ENCODE results near the gene KCTD2. TPM values are rescaled to one million over a fixed set of nuclear protein-coding genes. Genes with fewer than 3 reads are reported as not detected.

The KCTD2 gene
- total RNA-seq, 2 donors from 2014 or later, result 24.4 to 104 TPM

GRCh38 chr17:75093548-75094158 lies 46.6 kb downstream of the KCTD2 start:
- Histone ChIP-seq H3K4me1 (replicated peaks) (peaks cover 17% of the 10 kb centered on the region), H3K9me3 (no peaks in the 10 kb centered on the region), H3K4me3 (no peak overlapping the region), H3K36me3 (no peaks in the 10 kb centered on the region), H3K27ac (peak overlapping the region; percentile 70 to 78), H3K27me3 (replicated peaks; ENCODE audit: insufficient read depth) (no peaks in the 10 kb centered on the region)
- intact Hi-C loops (cut with DNase I), result no loop called here
- no peak for DNase-seq (ENCODE audit: low spot score)
- WGBS, result 77% methylated on average over 16 of the region's 18 CpGs
- TF ChIP-seq CTCF (IDR thresholded peaks at IDR 0.05) (no peak), POLR2AphosphoS5 (IDR thresholded peaks at IDR 0.05) (no peak), POLR2A (IDR thresholded peaks at IDR 0.05) (no peak)

GRCh38 chr17:75094871-75095399 lies 47.9 kb downstream of the KCTD2 start:
- H3K9me3 ChIP-seq, result no peaks in the 10 kb centered on the region
- intact Hi-C loops (cut with DNase I), result no loop called here
- DNase-seq (ENCODE audit: low spot score), result no peak
- no peaks in the 10 kb centered on the region for H3K36me3 ChIP-seq
- H3K27me3 ChIP-seq (replicated peaks; ENCODE audit: insufficient read depth), result no peaks in the 10 kb centered on the region
- WGBS, result 81% methylated on average over 14 of the region's 16 CpGs
- H3K27ac ChIP-seq, result no peak overlapping the region
- no peak overlapping the region for H3K4me3 ChIP-seq
- TF ChIP-seq POLR2A (IDR thresholded peaks at IDR 0.05) (no peak), POLR2AphosphoS5 (IDR thresholded peaks at IDR 0.05) (no peak), CTCF (IDR thresholded peaks at IDR 0.05) (no peak)
- peaks cover 17% of the 10 kb centered on the region for H3K4me1 ChIP-seq (replicated peaks)

GRCh38 chr17:75096082-75096625 lies 49.1 kb downstream of the KCTD2 start:
- intact Hi-C loops (cut with DNase I), result no loop called here
- Histone ChIP-seq H3K27ac (peak overlapping the region; percentile 54 to 61), H3K27me3 (replicated peaks; ENCODE audit: insufficient read depth) (no peaks in the 10 kb centered on the region), H3K4me3 (no peak overlapping the region), H3K36me3 (no peaks in the 10 kb centered on the region), H3K9me3 (no peaks in the 10 kb centered on the region), H3K4me1 (replicated peaks) (peaks cover 17% of the 10 kb centered on the region)
- TF ChIP-seq POLR2A (IDR thresholded peaks at IDR 0.05) (peak; percentile 42), POLR2AphosphoS5 (IDR thresholded peaks at IDR 0.05) (peak; percentile 84), CTCF (IDR thresholded peaks at IDR 0.05) (no peak)
- DNase-seq (ENCODE audit: low spot score), result peak; percentile 80
- WGBS, result 41% methylated on average over 14 of the region's 14 CpGs

GRCh38 chr17:75097865-75098264 lies 50.8 kb downstream of the KCTD2 start:
- Histone ChIP-seq H3K9me3 (no peaks in the 10 kb centered on the region), H3K4me3 (no peak overlapping the region), H3K4me1 (replicated peaks) (peaks cover 13% of the 10 kb centered on the region), H3K27me3 (replicated peaks; ENCODE audit: insufficient read depth) (no peaks in the 10 kb centered on the region), H3K27ac (no peak overlapping the region), H3K36me3 (no peaks in the 10 kb centered on the region)
- TF ChIP-seq POLR2AphosphoS5 (IDR thresholded peaks at IDR 0.05) (no peak), CTCF (IDR thresholded peaks at IDR 0.05) (no peak), POLR2A (IDR thresholded peaks at IDR 0.05) (no peak)
- 94% methylated on average over 7 of the region's 7 CpGs for WGBS
- intact Hi-C loops (cut with DNase I), result no loop called here
- no peak for DNase-seq (ENCODE audit: low spot score)

GRCh38 chr17:75098861-75099260 lies 51.8 kb downstream of the KCTD2 start:
- 86% methylated on average over 7 of the region's 7 CpGs for WGBS
- Histone ChIP-seq H3K36me3 (no peaks in the 10 kb centered on the region), H3K9me3 (no peaks in the 10 kb centered on the region), H3K27ac (no peak overlapping the region), H3K27me3 (replicated peaks; ENCODE audit: insufficient read depth) (no peaks in the 10 kb centered on the region), H3K4me1 (replicated peaks) (peaks cover 6% of the 10 kb centered on the region), H3K4me3 (no peak overlapping the region)
- no peak for DNase-seq (ENCODE audit: low spot score)
- intact Hi-C loops (cut with DNase I), result no loop called here
- TF ChIP-seq POLR2AphosphoS5 (IDR thresholded peaks at IDR 0.05), result no peak
- TF ChIP-seq POLR2A (IDR thresholded peaks at IDR 0.05), result no peak
- TF ChIP-seq CTCF (IDR thresholded peaks at IDR 0.05), result no peak
